Panc1 (cell line): ENCODE measurements around the gene CEP63.

ENCODE experiments used
- POLR2AphosphoS5 ChIP-seq: IDR thresholded peaks from 2 replicates; pipeline ENCODE4 v1.6.1; 2012; ENCODE audit warnings: mild to moderate bottlenecking, low read depth, low read length, moderate library complexity
- TCF7L2 ChIP-seq: IDR thresholded peaks from 2 replicates; pipeline ENCODE4 v1.6.1; 2011; ENCODE audit warnings: mild to moderate bottlenecking, low read depth, low read length, inconsistent platforms
- TF ChIP-seq, protein P1 (sequence below): fragments of 450-650 bp; IDR thresholded peaks from 2 replicates; pipeline ENCODE4 v1.5.1; 2017; ENCODE audit warnings: mild to moderate bottlenecking

DNA sequence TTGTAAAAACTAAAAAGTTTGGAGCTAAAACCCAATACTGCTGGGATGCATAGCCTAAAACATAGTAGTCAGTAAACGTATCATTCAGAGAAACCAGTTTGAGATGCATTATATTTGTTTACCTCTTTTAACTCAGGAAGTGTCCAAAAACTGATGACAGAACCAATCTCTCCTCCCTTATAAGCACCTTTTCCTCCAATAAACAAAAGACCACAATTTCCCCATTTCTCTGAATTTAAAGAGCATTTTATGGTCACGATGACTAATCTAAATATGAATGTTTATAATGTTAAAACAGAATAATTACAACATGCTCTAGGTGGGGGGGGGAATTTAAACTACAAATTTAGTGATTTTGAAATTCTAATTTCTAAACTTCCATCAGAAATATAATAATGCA, 58.5 kb downstream of the CEP63 start:
- TF ChIP-seq, protein P1, sequence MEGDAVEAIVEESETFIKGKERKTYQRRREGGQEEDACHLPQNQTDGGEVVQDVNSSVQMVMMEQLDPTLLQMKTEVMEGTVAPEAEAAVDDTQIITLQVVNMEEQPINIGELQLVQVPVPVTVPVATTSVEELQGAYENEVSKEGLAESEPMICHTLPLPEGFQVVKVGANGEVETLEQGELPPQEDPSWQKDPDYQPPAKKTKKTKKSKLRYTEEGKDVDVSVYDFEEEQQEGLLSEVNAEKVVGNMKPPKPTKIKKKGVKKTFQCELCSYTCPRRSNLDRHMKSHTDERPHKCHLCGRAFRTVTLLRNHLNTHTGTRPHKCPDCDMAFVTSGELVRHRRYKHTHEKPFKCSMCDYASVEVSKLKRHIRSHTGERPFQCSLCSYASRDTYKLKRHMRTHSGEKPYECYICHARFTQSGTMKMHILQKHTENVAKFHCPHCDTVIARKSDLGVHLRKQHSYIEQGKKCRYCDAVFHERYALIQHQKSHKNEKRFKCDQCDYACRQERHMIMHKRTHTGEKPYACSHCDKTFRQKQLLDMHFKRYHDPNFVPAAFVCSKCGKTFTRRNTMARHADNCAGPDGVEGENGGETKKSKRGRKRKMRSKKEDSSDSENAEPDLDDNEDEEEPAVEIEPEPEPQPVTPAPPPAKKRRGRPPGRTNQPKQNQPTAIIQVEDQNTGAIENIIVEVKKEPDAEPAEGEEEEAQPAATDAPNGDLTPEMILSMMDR, result no peak
- TF ChIP-seq POLR2AphosphoS5 (no peak), TCF7L2 (no peak)
